NCI-H1105 treated with DMSO at 0.1 percent for 48 hours (cell line): ENCODE results near the gene ARID2.

Experiments used
- DNase-seq: peaks from one replicate; lab custom pipeline; 2025; lab: John Stamatoyannopoulos, UW

ARID2 gene

GRCh38 chr12:45729233-45730083, at the start of gene ARID2:
ARID2 (plus strand) TSS chr12:45729706; CDS start chr12:45729837, 131 bp downstream.
- peak; percentile 72 for DNase-seq

- DNase-seq = no peak
Measured at GRCh38 chr12:45680362-45680761, 49.1 kb upstream of the ARID2 start.

- DNase-seq = no peak
Measured at GRCh38 chr12:45681465-45681864, 48.0 kb upstream of the ARID2 start.

GRCh38 chr12:45685680-45686079, 43.8 kb upstream of the ARID2 start:
- no peak for DNase-seq

GRCh38 chr12:45687081-45688015, 42.2 kb upstream of the ARID2 start:
- DNase-seq = no peak

GRCh38 chr12:45688183-45688582, 41.3 kb upstream of the ARID2 start:
- peak; percentile 30 for DNase-seq

- DNase-seq = no peak
Measured at GRCh38 chr12:45695035-45695434, 34.5 kb upstream of the ARID2 start.

GRCh38 chr12:45695606-45696005, 33.9 kb upstream of the ARID2 start:
- no peak for DNase-seq

GRCh38 chr12:45696049-45696448, 33.5 kb upstream of the ARID2 start:
- no peak for DNase-seq

- no peak for DNase-seq
Measured at GRCh38 chr12:45697371-45697770, 32.1 kb upstream of the ARID2 start.

- no peak for DNase-seq
Measured at GRCh38 chr12:45701296-45701695, 28.2 kb upstream of the ARID2 start.

GRCh38 chr12:45703942-45704341, 25.6 kb upstream of the ARID2 start:
- DNase-seq = no peak

GRCh38 chr12:45704968-45705367, 24.5 kb upstream of the ARID2 start:
- DNase-seq = no peak

- DNase-seq = no peak
Measured at GRCh38 chr12:45705404-45705803, 24.1 kb upstream of the ARID2 start.

- no peak for DNase-seq
Measured at GRCh38 chr12:45707241-45707857, 22.2 kb upstream of the ARID2 start.

- DNase-seq = no peak
Measured at GRCh38 chr12:45708363-45708762, 21.1 kb upstream of the ARID2 start.

GRCh38 chr12:45708901-45709300, 20.6 kb upstream of the ARID2 start:
- DNase-seq = no peak

GRCh38 chr12:45712319-45712718, 17.2 kb upstream of the ARID2 start:
- no peak for DNase-seq

GRCh38 chr12:45713078-45713477, 16.4 kb upstream of the ARID2 start:
- no peak for DNase-seq

GRCh38 chr12:45718306-45718705, 11.2 kb upstream of the ARID2 start:
- DNase-seq = no peak

GRCh38 chr12:45720069-45720468, 9.4 kb upstream of the ARID2 start:
- DNase-seq = no peak

GRCh38 chr12:45721369-45721768, 8.1 kb upstream of the ARID2 start:
- no peak for DNase-seq
